HG03108 (cell line): ENCODE results near the gene CAND2.

Experiments used
- ATAC-seq: cut with Tn5 transposase; IDR thresholded peaks from one replicate; pipeline ENCODE4 v1.9.1; 2021; ENCODE audit warnings: moderate library complexity; ENCODE audit not compliant: unreplicated experiment

CAND2 gene

GRCh38 chr3:12796171-12797123, at the start of gene CAND2:
TSS of gene CAND2 (plus strand) at chr3:12796680. CDS start at chr3:12796721, 41 bp downstream.
- no peak for ATAC-seq

GRCh38 chr3:12748477-12748876, 48.0 kb upstream of the CAND2 start:
- no peak for ATAC-seq

GRCh38 chr3:12750223-12750622, 46.3 kb upstream of the CAND2 start:
- peak; percentile 25 for ATAC-seq

GRCh38 chr3:12750658-12751071, 45.8 kb upstream of the CAND2 start:
- ATAC-seq = peak; percentile 68

GRCh38 chr3:12751571-12751970, 44.9 kb upstream of the CAND2 start:
- no peak for ATAC-seq

- no peak for ATAC-seq
Observed at GRCh38 chr3:12752102-12752501, 44.4 kb upstream of the CAND2 start.

- no peak for ATAC-seq
Observed at GRCh38 chr3:12752809-12753208, 43.7 kb upstream of the CAND2 start.

- no peak for ATAC-seq
Observed at GRCh38 chr3:12753275-12754028, 43.0 kb upstream of the CAND2 start.

- no peak for ATAC-seq
Observed at GRCh38 chr3:12754313-12754712, 42.2 kb upstream of the CAND2 start.

- ATAC-seq = no peak
Observed at GRCh38 chr3:12755754-12756153, 40.7 kb upstream of the CAND2 start.

- ATAC-seq = no peak
Observed at GRCh38 chr3:12756175-12756574, 40.3 kb upstream of the CAND2 start.

- ATAC-seq = no peak
Observed at GRCh38 chr3:12756635-12757034, 39.8 kb upstream of the CAND2 start.

- ATAC-seq = no peak
Observed at GRCh38 chr3:12758025-12758781, 38.3 kb upstream of the CAND2 start.

- no peak for ATAC-seq
Observed at GRCh38 chr3:12759097-12759679, 37.3 kb upstream of the CAND2 start, which contains the start of gene TMEM40. TSS of gene TMEM40 (minus strand) at chr3:12759259. CDS start at chr3:12749832, 9,427 bp downstream.

- no peak for ATAC-seq
Observed at GRCh38 chr3:12759693-12760565, 36.6 kb upstream of the CAND2 start.

GRCh38 chr3:12764171-12764776, 32.2 kb upstream of the CAND2 start:
- no peak for ATAC-seq

- ATAC-seq = no peak
Observed at GRCh38 chr3:12766541-12766940, 29.9 kb upstream of the CAND2 start.

GRCh38 chr3:12768579-12769527, 27.6 kb upstream of the CAND2 start:
- no peak for ATAC-seq
